Measurements from ENCODE around the gene ABHD4.
A peak's percentile ranks its signal among the peaks of the same experiment; 100 is the strongest.
"Not testable (repeated sequence)": the region's sequence is repeated elsewhere in the genome, so short reads cannot be mapped to it uniquely, and the experiment has no call there.

The ABHD4 gene

DNA sequence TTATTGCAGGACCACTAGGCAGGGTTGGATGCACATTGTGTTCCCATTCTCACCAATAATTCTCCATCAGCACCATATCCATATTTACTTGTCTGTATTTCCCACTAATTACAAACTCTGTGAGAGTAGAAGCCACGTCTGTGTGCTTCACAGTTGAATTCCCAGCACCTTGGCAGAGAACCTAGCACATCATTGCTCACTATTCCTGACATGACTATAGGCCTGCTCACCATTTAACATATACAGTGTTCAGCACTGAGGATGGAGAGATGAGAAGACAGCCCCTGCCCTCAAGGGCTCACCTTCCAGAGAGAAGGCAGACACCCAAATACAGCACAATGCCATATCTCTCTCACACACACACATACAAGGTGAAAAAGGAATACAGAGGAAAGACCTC, 14.1 kb upstream of the ABHD4 start:
- H3K79me2 ChIP-seq (ENCODE audit: low read length), result peaks cover 73% of the 10 kb centered on the region
- no peak overlapping the region for H3K27ac ChIP-seq (ENCODE audit: low read length)

DNA sequence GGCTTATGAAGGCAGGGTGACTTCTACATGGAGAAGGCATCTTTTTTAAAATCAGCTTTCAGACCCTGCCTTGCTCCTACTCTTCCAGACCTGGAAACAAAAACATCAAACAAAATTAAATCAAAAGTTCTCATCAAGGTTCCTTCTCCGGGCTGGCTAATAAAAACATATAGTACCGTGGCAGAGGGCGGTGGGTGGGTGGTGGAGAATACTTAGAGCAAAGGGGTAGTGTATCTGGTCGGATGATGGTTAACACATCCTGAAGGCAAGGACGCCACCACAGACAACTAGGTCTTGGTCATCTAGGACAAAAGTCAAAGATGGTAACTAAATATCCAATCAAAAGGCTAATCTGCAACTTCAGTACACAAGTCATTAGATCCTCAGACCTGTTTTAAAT, 10.9 kb upstream of the ABHD4 start:
- peak overlapping the region; percentile 71; the same call in 1 of the 2 replicates for H3K4me2 ChIP-seq (ENCODE audit: low read depth, low read length)
- H3K4me3 ChIP-seq (ENCODE audit: low read length), result no peak overlapping the region
- no peak overlapping the region for H3K9ac ChIP-seq (ENCODE audit: low read length)
- peaks cover 7% of the 10 kb centered on the region for H3F3A ChIP-seq (ENCODE audit: insufficient read depth, low read length)
- H2AFZ ChIP-seq (ENCODE audit: low read length), result no peak overlapping the region
- H3K27ac ChIP-seq (ENCODE audit: low read length), result no peak overlapping the region
- H3K79me2 ChIP-seq (ENCODE audit: low read length), result peaks cover 58% of the 10 kb centered on the region
- TF ChIP-seq EZH2phosphoT487 (IDR thresholded peaks at IDR 0.05; ENCODE audit: low read length), result no peak
- TF ChIP-seq EZH2 (optimal IDR thresholded peaks at IDR 0.05; ENCODE audit: low read depth, low read length), result no peak
- no peak for TF ChIP-seq CTCF (IDR thresholded peaks at IDR 0.05; ENCODE audit: low read length)
- no peaks in the 10 kb centered on the region for H4K20me1 ChIP-seq (ENCODE audit: insufficient read depth, low read length)
- H3K27me3 ChIP-seq (replicated peaks; ENCODE audit: insufficient read depth, low read length), result no peaks in the 10 kb centered on the region
- DNase-seq, result no peak
- H3K9me3 ChIP-seq (replicated peaks; ENCODE audit: insufficient read depth, low read length), result no peaks in the 10 kb centered on the region
- peaks cover 8% of the 10 kb centered on the region for H3K4me1 ChIP-seq (ENCODE audit: low read length)
- H3K9me2 ChIP-seq (replicated peaks; ENCODE audit: insufficient read depth, low read length), result no peaks in the 10 kb centered on the region
- no peaks in the 10 kb centered on the region for H3K36me3 ChIP-seq (replicated peaks; ENCODE audit: insufficient read depth, low read length)

More for the DNA sequence above, 14.1 kb upstream of the ABHD4 start:
- peaks cover 4% of the 10 kb centered on the region; the same call in 1 of the 2 replicates for H3F3A ChIP-seq (ENCODE audit: insufficient read depth, low read length)
- H3K36me3 ChIP-seq (replicated peaks; ENCODE audit: insufficient read depth, low read length), result no peaks in the 10 kb centered on the region
- H2AFZ ChIP-seq (ENCODE audit: low read length), result no peak overlapping the region
- no peaks in the 10 kb centered on the region for H3K9me3 ChIP-seq (replicated peaks; ENCODE audit: insufficient read depth, low read length)
- no peak overlapping the region for H3K4me3 ChIP-seq (ENCODE audit: low read length)
- no peaks in the 10 kb centered on the region for H4K20me1 ChIP-seq (ENCODE audit: insufficient read depth, low read length)
- no peak for DNase-seq
- no peak overlapping the region for H3K4me2 ChIP-seq (ENCODE audit: low read depth, low read length)
- H3K9me2 ChIP-seq (replicated peaks; ENCODE audit: insufficient read depth, low read length), result no peaks in the 10 kb centered on the region
- no peak overlapping the region for H3K9ac ChIP-seq (ENCODE audit: low read length)
- H3K27me3 ChIP-seq (replicated peaks; ENCODE audit: insufficient read depth, low read length), result no peaks in the 10 kb centered on the region
- peaks cover 8% of the 10 kb centered on the region; the same call in 1 of the 2 replicates for H3K4me1 ChIP-seq (ENCODE audit: low read length)
- TF ChIP-seq CTCF (IDR thresholded peaks at IDR 0.05; ENCODE audit: low read length), result no peak
- TF ChIP-seq EZH2phosphoT487 (IDR thresholded peaks at IDR 0.05; ENCODE audit: low read length), result no peak
- TF ChIP-seq EZH2 (optimal IDR thresholded peaks at IDR 0.05; ENCODE audit: low read depth, low read length), result no peak

- not testable (repeated sequence) for H3F3A ChIP-seq (ENCODE audit: insufficient read depth, low read length); H3K9me2 ChIP-seq (replicated peaks; ENCODE audit: insufficient read depth, low read length); H4K20me1 ChIP-seq (ENCODE audit: insufficient read depth, low read length); H3K36me3 ChIP-seq (replicated peaks; ENCODE audit: insufficient read depth, low read length); DNase-seq; H3K27me3 ChIP-seq (replicated peaks; ENCODE audit: insufficient read depth, low read length); H2AFZ ChIP-seq (ENCODE audit: low read length); H3K9me3 ChIP-seq (replicated peaks; ENCODE audit: insufficient read depth, low read length)
- peak overlapping the region; percentile 71 for H3K4me2 ChIP-seq (ENCODE audit: low read depth, low read length)
- peaks cover 58% of the 10 kb centered on the region for H3K79me2 ChIP-seq (ENCODE audit: low read length)
- H3K4me1 ChIP-seq (ENCODE audit: low read length), result peaks cover 12% of the 10 kb centered on the region
- peak overlapping the region; percentile 100 for H3K27ac ChIP-seq (ENCODE audit: low read length)
- peak overlapping the region; percentile 68 for H3K4me3 ChIP-seq (ENCODE audit: low read length)
- peak overlapping the region; percentile 92 for H3K9ac ChIP-seq (ENCODE audit: low read length)
Observed at GRCh38 chr14:22587677-22588422, 10.2 kb upstream of the ABHD4 start.

DNA sequence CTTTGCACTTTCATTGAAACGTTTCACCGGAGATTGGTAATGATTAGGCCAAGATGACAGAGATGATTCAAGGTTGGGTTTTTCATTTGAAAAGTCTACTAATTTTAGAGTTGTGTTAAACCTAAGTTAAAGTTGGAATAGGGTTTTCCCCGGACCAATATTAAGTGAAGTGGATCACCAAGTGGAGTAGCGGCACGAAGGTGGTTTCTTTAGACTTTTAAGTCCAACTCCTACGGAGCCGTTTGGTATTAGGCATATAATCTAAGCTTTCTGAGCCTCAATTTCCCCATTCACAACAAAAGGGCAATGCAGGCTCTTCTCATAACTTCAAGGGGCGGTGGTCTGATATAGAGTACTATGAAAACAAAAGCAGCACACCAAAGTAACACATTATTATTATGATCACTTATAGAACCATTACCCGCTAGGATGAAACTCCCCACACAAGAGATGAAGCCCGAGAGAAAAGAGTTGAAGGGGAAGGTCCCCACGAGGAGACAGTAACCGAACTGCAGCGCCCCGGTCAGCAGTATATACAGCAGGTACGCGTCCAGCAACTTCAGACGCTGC, 9.5 kb upstream of the ABHD4 start:
- DNase-seq, result no peak
- peaks cover 13% of the 10 kb centered on the region for H3K4me1 ChIP-seq (ENCODE audit: low read length)
- no peaks in the 10 kb centered on the region for H3K27me3 ChIP-seq (replicated peaks; ENCODE audit: insufficient read depth, low read length)
- no peaks in the 10 kb centered on the region for H3K9me2 ChIP-seq (replicated peaks; ENCODE audit: insufficient read depth, low read length)
- peak overlapping the region; percentile 68 for H3K4me3 ChIP-seq (ENCODE audit: low read length)
- TF ChIP-seq EZH2phosphoT487 (IDR thresholded peaks at IDR 0.05; ENCODE audit: low read length), result no peak
- TF ChIP-seq CTCF (IDR thresholded peaks at IDR 0.05; ENCODE audit: low read length), result no peak
- TF ChIP-seq EZH2 (optimal IDR thresholded peaks at IDR 0.05; ENCODE audit: low read depth, low read length), result no peak
- peak overlapping the region; percentile 71 for H3K4me2 ChIP-seq (ENCODE audit: low read depth, low read length)
- peak overlapping the region; percentile 100 for H3K27ac ChIP-seq (ENCODE audit: low read length)
- H3K36me3 ChIP-seq (replicated peaks; ENCODE audit: insufficient read depth, low read length), result no peaks in the 10 kb centered on the region
- no peaks in the 10 kb centered on the region for H3K9me3 ChIP-seq (replicated peaks; ENCODE audit: insufficient read depth, low read length)
- H3K9ac ChIP-seq (ENCODE audit: low read length), result peak overlapping the region; percentile 92
- no peak overlapping the region for H2AFZ ChIP-seq (ENCODE audit: low read length)
- peaks cover 7% of the 10 kb centered on the region for H3F3A ChIP-seq (ENCODE audit: insufficient read depth, low read length)
- peaks cover 51% of the 10 kb centered on the region for H3K79me2 ChIP-seq (ENCODE audit: low read length)
- no peaks in the 10 kb centered on the region for H4K20me1 ChIP-seq (ENCODE audit: insufficient read depth, low read length)

All from MM.1S (cell line).